Stimulated activated CD4-positive, alpha-beta T cell treated with anti-CD3 and anti-CD28 coated beads, Interleukin-1b, Interleukin-23, amount 100 ng/mL, for 48 hours (primary cell): ENCODE data around the gene TMPRSS13.
"Not testable (repeated sequence)": the region's sequence is repeated elsewhere in the genome, so short reads cannot be mapped to it uniquely, and the experiment has no call there.

ENCODE experiments used
- DNase-seq: peaks from one replicate; pipeline ENCODE4 v3.0.0-alpha.2; 2020

TMPRSS13 gene

DNA sequence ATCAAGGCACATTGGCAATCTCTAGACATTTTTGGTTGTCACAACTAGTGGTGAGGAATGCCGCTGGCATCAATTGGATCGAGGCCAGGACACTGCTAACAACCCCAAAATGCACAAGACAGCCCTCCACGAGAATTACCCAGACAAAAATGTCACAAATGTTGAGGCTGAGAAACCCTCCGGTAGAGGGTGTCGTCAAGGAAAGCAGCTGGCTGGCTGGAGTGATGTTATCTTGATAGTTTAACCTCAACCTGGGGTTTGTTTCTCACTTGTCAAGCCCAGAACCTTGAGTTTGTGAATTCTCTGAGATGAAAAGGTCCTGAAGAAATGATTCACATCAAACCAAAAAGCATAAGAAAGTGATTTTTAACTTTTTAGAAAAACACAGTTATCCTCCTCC is 21.1 kb upstream of the TMPRSS13 start:
- DNase-seq = peak; percentile 54

DNA sequence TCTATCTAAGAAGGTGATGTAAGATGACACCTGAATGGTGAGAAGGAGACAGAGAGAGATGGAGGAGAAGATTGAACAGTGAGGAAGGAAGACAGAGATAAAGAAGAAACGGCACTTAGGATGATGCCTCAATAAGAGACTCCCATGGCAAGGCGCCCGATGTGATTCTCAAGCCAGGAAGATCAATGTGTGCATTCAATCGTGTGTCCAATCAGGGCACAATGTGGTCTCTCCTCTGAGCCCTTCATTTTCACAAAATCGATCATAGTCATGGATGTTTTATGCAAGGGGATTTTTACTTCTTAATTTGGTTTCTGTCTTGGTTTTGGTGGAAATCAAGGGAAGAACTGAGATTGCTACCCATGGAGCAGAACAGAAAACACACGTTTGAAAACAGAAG is 19.9 kb upstream of the TMPRSS13 start:
- no peak for DNase-seq

DNA sequence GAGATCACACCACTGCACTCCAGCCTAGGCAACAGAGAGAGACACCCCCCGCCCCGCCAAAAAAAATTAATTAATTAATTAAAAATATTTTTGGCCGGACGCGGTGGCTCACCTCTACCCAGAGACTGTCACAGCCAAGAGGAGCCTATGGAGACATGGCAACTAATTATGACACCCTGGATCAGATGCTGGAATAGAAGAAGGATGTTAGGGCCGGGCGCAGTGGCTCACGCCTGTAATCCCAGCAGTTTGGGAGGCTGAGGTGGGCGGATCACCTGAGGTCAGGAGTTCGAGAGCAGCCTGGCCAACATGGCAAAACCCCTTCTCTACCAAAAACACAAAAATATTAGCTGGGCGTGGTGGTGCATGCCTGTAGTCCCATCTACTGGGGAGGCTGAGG is 19.3 kb upstream of the TMPRSS13 start:
- not testable (repeated sequence) for DNase-seq

DNA sequence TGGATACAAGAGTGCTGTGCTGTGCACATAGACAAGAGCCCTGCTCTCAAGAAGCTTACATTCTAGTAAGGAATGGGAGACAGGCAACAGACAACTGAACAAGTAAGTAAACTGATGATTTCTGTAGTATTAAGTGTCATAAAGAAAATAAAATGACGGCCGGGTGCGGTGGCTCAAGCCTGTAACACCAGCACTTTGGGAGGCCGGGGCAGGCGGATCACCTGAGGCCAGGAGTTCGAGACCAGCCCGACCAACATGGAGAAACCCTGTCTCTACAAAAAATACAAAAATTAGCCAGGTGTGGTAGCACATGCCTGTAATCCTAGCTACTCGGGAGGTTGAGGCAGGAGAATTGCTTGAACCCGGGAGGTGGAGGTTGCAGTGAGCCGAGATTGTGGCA is 18.5 kb upstream of the TMPRSS13 start:
- not testable (repeated sequence) for DNase-seq

DNA sequence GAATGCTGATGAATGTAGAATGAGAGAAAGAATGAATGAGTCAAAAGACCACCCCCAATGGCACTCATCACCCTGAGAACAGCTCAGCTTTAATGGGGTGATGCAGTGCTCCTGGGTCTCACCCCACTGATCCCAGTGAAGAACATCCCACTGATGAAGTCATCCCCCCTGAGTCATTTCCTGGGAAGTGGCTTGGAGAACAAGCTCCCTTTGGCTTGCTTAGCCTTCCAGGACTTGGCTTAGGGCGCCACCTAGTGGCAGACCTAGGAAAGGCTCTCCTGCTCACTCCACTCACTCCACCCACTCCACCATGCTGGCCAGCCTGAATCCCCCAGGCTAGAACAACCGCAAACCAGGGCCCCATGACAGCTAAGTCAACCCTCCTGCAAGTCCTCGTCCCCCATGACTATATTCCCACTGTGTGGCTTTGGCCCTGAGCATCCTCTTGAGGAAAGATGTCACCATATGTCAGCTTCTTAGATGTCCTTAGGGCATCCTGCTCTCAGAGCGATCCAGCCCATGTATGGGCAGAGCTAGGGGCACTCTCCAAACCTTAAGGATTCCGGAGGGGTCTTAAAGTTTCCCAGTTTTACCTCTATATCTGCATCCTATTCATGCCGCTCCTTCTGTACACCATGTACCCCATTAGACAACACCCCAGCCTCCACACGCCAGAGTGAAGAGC is 17.8 kb upstream of the TMPRSS13 start:
- peak; percentile 87 for DNase-seq

DNA sequence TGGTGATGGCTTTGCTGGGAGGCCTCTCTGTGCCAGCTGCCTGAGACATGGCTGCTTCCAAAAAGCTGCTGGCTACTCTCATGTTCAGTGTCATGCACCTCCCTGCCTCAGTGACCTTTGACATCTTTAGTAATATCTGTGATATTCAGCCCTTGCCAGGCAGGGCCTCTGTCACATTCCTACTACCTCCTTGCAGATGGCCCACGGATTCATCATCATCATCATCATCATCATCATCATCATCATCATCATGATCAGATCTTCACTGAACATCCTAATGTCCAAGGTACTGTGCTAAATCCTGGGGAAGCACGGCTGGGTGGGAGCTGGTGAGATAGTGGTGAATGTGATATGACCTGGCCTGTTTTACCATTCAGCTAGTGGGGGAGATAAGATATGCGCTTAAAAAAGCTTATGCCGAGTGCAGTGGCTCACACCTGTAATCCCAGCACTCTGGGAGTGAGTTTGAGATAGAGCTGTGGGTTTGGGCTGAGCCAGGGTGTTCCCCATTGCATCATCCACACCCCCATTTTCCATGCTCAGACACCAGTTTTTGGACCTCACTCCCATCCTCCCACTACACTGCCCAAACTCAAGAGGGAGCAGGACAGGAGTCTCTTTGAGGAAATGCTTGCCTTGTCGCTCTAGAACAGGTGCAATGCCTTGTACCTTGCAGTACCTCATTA is 17.1 kb upstream of the TMPRSS13 start:
- no peak for DNase-seq

DNA sequence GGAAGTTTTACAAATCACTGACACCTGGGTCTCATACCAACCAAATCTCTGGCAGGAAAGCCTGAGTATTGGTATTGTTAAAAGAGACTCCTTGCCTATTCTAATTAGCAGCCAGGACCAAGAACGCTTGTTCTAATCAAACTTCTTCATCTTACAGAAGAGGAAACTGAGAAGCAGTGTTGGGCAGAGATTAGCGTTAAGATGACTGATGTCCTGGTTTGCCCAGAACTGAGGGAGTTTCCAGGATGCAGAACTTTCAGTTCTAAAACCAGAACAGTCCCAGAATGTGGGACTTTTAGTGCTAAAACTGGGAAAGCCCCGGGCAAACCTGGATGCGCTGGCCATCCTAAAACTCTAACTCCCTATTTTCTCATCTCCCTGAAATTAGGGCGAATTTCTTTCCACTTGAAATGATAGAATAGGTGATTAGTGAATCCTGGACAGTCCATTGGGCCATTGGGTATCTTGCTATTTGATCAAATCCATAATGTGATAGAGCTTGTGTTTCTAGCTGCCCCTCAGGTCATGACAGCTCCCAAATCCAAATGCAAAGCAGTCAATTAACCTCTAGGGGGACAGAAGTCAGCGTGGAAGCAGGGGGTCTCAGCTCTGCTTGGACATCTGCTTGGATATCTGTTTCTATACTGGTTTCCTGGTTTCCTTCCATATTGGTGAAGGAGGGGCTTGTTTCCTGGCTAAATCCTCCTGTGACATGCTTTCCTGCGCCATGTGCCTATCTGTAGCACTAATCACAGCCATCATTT is 16.0 kb upstream of the TMPRSS13 start:
- DNase-seq = no peak

DNA sequence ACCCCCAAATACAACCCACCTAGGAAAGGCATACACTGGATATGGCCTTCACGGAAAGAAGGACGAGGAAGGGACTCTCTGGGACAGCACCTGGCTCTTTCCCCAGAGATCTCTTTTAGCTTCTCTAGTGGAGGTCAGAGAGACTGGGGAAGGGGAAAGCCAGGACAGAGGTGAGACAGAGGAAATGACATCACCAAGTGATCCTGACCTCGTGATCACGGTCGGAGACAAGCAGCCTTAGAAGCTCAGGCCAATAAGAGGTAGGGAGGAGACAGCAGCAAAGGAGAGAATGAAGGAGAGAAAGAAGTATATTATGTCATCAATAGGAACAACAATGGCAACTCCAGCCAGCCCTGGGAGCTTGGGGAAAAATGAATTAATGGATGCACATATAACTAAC is 15.4 kb upstream of the TMPRSS13 start:
- no peak for DNase-seq

DNA sequence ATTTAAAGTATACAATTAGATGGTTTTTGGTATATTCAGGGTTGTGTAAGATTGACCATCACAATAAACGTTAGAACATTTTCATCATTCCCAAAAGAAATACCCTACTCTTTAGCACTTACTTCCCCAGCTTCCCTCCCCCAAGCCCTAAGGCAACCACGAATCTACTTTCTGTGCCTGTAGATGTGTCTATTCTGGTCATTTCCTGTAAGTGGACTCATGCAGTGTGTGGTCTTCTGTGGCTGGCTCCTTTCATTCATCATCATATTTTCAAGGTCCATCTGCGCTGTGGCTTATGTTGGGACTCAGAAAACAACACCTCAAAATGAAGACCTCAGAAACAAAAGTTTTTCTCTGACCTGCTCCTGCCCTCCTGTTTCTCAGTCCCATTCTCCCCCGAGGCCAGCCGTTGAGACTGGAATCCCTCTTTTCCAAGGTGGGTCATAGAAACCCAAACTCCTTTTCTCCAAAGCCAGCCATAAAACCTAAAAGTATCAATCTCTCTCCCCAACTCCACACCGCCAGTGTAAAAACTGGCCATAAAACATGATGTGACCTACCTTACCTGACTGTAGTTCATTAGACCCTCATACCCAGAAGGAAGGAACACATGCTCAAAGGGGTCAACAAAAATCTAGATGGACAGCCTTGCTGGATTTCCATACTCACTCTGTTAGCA is 12.9 kb upstream of the TMPRSS13 start:
- no peak for DNase-seq

DNA sequence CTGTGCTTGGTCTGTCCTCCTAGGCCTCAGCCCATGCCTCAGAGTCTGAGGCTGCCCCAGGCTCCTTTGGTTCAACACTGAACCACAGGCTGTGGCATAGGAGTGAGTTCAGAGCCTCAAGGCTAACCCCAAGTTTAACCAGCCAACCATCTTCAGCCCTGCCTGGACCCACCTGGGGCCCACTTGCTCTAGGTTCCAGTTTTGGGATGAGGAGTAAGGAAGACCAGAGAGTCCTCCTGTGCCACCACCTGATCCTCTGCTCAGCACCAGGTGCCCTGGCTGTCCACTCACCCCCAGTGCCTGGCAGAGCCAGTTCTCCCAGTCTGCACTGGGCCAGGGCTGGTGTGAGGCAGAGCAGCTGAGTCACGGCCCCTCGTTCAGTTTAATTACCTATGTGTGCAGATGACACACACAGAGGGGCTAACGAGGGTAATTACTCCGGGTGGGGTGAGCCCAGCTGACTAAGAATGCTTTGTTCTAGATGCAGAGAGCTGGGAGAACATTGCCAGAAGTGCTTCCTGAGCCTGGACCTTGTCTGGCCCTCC is 12.0 kb upstream of the TMPRSS13 start:
- no peak for DNase-seq

DNA sequence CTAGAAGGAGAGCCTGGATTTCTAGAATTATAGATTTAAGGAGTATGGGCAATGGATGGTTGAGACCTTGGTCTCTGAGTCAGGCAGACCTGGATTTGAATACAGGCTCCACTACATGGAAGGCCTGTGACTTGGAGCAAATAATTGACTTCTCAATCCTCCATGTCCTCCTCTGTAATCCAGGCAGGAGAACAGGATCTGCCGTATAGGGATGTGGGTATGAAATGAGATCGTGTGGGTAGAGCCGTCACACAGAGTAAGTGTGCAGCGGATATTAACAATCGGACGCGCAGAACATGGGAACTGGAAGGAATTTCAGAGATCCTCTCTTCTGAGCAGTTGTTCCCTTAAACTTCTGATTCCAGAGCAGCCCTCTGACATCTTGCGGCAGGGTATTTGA is 11.5 kb upstream of the TMPRSS13 start:
- no peak for DNase-seq

DNA sequence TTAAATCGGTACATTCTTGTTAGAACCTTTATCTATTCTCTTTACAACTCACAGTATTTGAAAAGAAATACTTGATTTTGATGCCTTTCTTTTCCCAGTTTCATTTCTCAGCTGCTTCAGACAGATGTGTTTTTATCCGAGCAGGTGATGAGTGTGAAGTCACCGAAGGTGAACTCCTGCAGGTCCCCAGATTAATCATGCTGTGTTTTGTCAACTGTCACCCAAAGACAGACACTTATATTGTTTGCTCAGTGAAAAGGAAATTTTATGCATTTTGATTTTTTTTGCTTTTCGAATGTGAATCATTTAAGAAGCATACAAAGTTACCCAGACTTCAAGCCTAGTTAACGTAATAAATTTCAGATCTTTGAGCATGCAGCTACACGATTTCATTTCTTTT is 7.8 kb upstream of the TMPRSS13 start:
- DNase-seq = no peak

DNA sequence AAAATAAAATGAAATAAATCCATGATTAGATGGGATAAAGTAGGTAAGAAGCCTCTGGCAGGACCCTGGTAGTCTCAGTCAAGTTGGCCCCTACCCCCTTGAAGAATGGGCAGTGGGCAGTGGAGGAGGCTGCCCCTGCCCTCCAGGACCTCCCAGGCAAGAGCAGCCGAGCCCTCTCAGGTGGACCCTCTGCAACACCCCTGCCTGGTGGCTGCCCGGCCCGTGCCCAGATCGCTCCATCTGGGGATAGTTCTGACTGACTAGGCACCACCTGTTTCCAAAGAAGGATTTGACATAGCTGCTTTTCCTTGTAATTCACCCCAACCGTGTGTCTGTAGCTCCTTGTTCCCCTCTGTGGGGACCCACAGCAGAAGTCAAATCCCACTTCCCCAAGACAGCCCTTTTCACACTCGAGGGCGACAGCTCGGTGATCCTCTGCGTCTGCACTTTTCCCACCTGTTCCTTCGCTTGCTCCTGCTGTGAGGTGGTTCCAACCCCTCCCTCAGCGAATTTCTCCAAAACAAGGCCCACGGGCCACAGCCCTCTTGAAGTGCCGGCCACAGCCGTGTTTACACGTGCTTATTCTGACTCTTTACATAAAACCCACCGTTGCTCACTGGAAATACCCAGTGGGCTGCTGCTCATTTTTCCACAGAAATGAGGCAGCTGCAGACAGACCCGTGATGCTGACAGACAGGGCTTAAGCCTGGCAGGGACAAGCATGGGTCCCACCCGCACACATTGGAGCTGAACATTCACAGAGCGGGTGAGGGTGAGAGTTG is 5.5 kb upstream of the TMPRSS13 start:
- no peak for DNase-seq

DNA sequence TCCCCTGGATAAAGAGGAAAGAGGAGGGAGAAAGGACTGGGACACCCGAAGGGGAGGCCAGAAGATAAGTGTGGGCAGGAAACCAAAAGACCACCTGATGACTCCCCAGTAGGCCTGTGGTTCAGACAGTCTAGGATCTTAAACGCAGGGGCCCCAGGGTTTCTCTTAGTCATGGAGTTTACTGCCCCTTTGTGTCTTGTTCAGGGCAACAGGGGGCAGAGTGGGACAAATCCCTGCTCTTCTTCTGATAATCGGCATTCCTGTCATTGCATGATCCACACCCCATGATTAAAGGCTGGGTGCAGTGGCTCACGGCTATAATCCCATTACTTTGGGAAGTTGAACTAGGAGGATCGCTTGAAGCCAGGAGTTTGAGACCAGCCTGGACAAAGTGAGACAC is 4.7 kb upstream of the TMPRSS13 start:
- no peak for DNase-seq

DNA sequence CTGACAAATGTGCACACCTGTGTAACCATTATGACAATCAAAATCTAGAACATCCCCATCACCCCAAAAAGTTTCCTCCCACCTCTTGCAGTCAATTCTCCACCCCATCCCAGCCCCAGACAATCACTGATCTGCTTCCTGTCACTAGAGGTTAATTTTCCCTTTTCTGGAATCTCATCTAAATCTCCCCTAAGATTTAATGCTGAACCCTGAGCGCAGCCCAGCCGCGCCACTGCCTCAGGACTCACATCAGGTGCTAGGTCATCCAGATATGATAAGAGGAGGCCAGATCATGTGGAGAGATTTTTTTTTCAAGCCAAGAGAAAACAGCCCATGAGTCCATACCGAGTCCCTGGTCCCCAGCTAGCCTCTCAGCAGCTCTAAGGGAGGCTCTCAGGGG is 4.3 kb upstream of the TMPRSS13 start:
- DNase-seq = no peak

DNA sequence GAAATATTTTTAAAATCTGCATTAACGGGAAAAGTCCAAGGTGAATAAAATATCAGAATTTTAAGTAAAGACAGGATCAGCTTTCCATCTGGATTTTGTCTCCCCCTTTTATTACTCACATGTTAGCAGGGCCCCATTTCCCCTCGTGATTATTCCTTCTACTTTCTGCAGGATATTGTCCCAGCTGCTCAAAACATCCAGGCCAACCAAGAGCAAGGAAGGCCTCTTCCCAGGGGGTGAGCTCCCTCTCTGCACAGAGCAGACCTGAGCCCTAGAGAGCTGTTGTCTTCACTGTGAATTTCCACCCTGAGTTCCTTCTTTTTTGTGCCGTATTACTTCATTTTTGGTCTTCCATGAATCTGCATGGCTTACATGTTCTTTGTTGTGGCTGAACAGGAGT is 3.7 kb upstream of the TMPRSS13 start:
- DNase-seq = no peak

DNA sequence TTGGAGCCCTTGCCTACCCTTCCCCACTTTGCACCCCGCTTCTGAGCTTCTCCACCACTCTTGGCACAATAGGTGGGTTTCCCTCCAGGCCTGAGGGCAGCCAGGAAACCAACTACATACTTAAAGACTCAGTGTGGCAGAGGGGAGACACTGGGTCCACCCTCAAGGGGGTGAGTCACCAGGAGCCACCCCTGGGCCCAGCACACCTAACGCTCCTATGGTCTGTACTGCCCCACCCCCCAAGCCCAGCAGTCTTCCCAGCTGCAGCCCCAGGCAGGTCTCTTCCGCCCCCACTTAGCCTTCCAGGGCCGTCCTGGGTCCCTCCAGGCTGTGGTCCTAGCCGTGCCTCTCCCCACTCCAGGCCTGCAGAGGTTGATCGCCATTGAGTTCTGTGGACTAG is 3.2 kb upstream of the TMPRSS13 start:
- no peak for DNase-seq

DNA sequence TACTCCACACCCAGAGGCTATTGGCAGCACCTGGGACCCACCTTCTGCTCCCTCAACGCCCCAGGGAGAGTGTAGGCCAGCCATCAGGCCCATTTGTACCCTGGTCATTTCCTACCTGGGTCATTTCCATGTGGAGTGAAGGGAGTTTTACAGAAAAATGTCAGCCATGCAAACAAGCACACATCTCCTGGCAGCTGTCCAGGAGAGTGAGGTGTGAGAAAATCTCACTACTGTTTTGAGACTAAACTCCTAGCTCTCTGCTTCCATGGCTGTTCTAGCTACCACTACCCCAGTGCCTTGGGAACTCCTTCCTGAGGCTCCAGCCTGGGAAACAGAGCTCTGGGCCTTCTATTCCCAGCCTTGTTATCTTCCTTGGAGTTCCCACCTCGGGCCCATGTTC is 2.8 kb upstream of the TMPRSS13 start:
- peak; percentile 75 for DNase-seq

DNA sequence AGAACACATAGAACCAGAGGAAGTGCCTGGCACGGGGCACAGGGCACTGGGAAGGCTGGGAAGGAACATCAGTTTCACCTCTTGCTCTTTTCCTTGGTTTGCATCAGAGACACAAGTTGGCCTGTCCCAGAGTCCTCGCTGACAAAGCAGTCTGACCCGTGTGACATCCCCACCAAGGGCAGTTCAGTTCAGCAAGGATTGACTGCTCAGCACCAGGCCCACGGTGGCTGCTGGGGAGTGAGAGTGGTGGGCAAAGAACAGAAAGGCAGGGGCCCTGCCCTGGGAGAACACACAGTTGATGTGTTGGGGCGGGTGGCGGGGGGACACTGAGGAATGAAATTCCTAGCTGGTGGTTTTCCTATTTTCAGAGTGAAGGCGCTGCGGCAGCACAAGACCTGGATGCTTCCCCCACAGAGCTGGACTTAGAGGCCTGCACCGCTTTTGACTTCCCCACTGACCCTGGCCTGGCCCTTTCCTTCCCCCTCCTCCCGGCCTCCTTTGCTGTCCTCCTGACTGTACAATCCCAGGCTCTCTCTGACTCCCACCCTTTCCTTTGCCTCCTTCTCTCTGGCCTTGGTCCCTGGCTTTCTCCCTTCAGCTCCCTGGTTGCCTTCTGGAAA is 2.2 kb upstream of the TMPRSS13 start:
- DNase-seq = no peak

DNA sequence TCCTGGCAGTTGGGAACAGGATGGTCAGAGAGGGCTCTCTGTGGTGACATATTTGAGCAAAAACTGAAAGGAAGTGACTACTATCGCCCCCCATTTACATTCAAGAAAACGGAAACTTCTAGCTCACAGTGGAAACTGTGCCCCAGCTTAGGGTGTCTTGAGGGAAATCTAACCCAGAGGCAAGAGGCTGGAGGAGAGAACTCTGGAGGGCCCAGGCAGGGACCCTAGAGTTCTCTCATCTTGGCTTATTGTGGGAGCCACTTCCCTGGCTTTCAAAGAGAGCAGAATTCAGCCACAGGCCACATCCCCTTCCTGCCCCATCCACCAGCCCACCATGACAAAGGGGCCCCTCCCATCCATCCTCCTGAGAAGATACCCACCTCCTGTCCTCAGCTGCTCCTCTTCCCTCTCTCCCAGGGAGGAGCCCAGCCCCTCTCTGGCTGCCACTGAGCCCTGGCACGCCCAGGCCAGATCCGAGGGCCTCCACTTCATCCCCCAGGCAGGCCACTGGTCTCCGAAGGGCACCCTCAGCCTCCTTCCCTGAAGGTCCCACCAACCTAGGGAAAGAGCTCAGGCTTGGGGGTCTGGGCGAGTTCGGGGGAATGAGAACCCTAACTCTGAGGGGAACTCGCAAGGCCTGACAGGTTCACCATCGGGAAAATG is 1.6 kb upstream of the TMPRSS13 start:
- DNase-seq = no peak

DNA sequence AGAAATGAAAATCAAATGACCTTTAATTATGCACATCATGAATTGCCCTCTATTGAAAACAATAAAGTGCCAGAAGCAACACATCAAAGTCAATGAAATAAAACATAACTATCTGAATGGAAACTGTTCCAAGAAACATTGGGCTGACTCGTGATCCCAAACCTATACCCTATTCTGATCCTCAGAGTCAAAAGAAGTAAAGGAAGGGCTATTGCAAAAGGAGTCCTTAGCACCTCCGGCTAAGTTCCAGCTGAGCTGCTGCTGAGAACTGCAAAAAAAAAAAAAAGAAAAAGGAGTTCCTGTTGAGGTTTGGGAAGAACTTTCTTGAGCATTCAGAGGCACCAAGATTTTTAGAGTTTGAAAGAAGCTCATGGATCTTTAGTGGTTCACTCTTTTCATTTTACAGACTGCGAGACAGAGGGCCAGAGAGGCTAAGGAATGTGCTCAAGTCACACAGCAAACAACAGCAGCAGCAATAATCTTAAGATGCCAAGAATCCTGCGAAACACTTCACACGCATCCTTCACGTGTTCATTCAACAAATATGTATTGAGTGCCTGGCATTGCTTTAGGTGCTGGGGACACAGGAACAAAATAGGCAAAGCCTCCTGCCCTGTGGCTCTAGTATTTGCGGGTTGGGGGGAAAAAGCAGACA is 841 bp upstream of the TMPRSS13 start:
- DNase-seq = no peak
